Measurements from ENCODE around the gene BAG1. TPM values are rescaled to one million over a fixed set of nuclear protein-coding genes. Genes with fewer than 3 reads are reported as not detected.

BAG1 gene
- total and polyA plus RNA-seq, 2 of the 13 experiments (the other 11 are each of a cell fraction or from before 2014, with no cell fraction given) = 23.1 to 59.5 TPM

GRCh38 chr9:33242609-33243134 is 21.8 kb downstream of the BAG1 start:
- no peak for DNase-seq (ENCODE audit: low spot score)
- no peaks in the 10 kb centered on the region for H4K20me1 ChIP-seq (ENCODE audit: insufficient read depth, low read length)
- H3K27me3 ChIP-seq (ENCODE audit: control insufficient read depth in 1 of 2, insufficient read depth in 2 of 2, low read length in 2 of 2) = no peaks in the 10 kb centered on the region
- ATAC-seq = no peak
- BruUV-seq (replicated peaks) = no TSS peak
- H3K9me3 ChIP-seq (ENCODE audit: low read length) = no peaks in the 10 kb centered on the region
- no peak overlapping the region for H3K4me3 ChIP-seq (replicated peaks in 1 of 3; ENCODE audit: insufficient read depth in 1 of 3, low read depth in 2 of 3, low read length in 3 of 3)
- no peaks in the 10 kb centered on the region for H3K36me3 ChIP-seq (replicated peaks in 1 of 2; ENCODE audit: control insufficient read depth in 1 of 2, insufficient read depth in 2 of 2, low read length in 2 of 2)
- H3K9ac ChIP-seq (ENCODE audit: insufficient read depth, low read depth, low read length) = no peak overlapping the region
- intact Hi-C loops (cut with micrococcal nuclease; ENCODE audit: unreplicated experiment) = no loop called here
- H2AFZ ChIP-seq (ENCODE audit: low read length) = no peak overlapping the region
- H3K4me2 ChIP-seq (ENCODE audit: low read depth, low read length) = no peak overlapping the region
- peaks cover 44% of the 10 kb centered on the region for H3K4me1 ChIP-seq (ENCODE audit: insufficient read depth, low read length)
- in situ Hi-C loops (cut with HindIII; ENCODE audit: extremely low pct_ligation_motif_present, low pct_unique_long_range_greater_than_20kb) = no loop called here
- no peak overlapping the region for H3K27ac ChIP-seq (ENCODE audit: extremely low read length, insufficient read depth, low read length)
- 60% methylated on average over 6 of the region's 6 CpGs for WGBS (ENCODE audit: low lambda C conversion rate)
- no peak for FAIRE-seq
- CTCF ChIA-PET (ENCODE audit: low intra/inter-chr PET ratio, low total read pairs) = no interaction called here
- POLR2A ChIA-PET = interaction anchor here (0.6 kb wide), 1 partner anchor 1138 kb away, joined by 3 read pairs; no protein-coding TSS in a partner anchor
- no peaks in the 10 kb centered on the region for H3K79me2 ChIP-seq (ENCODE audit: insufficient read depth, low read length)
- TF ChIP-seq MED13 (CRISPR knock-in tag; IDR thresholded peaks at IDR 0.05) (no peak), ARID5B (CRISPR knock-in tag; IDR thresholded peaks at IDR 0.05) (no peak), NR3C1 (CRISPR knock-in tag; IDR thresholded peaks at IDR 0.05) (no peak), PREB (CRISPR knock-in tag; IDR thresholded peaks at IDR 0.05) (no peak), CTCF (CRISPR knock-in tag; IDR thresholded peaks at IDR 0.05) (no peak), ATM (IDR thresholded peaks at IDR 0.05; ENCODE audit: borderline replicate concordance) (no peak), ZNF570 (CRISPR knock-in tag; IDR thresholded peaks at IDR 0.05; ENCODE audit: borderline replicate concordance) (no peak), ZNF891 (CRISPR knock-in tag; IDR thresholded peaks at IDR 0.05) (no peak), TERF1 (CRISPR knock-in tag; IDR thresholded peaks at IDR 0.05) (no peak), ZNF567 (CRISPR knock-in tag; IDR thresholded peaks at IDR 0.05; ENCODE audit: borderline replicate concordance) (no peak), RARA (CRISPR knock-in tag; IDR thresholded peaks at IDR 0.05) (no peak), MED1 (CRISPR knock-in tag; IDR thresholded peaks at IDR 0.05) (no peak), CREB1 (IDR thresholded peaks at IDR 0.05) (no peak), CREB1 (CRISPR knock-in tag; IDR thresholded peaks at IDR 0.05) (no peak)
- TF ChIP-seq, protein P1, sequence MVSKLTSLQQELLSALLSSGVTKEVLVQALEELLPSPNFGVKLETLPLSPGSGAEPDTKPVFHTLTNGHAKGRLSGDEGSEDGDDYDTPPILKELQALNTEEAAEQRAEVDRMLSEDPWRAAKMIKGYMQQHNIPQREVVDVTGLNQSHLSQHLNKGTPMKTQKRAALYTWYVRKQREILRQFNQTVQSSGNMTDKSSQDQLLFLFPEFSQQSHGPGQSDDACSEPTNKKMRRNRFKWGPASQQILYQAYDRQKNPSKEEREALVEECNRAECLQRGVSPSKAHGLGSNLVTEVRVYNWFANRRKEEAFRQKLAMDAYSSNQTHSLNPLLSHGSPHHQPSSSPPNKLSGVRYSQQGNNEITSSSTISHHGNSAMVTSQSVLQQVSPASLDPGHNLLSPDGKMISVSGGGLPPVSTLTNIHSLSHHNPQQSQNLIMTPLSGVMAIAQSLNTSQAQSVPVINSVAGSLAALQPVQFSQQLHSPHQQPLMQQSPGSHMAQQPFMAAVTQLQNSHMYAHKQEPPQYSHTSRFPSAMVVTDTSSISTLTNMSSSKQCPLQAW (CRISPR knock-in tag; IDR thresholded peaks at IDR 0.05) = no peak

All from HepG2 (cell line).